Prostate gland (tissue), 2 donors: ENCODE data around the gene HOXC5. TPM values are rescaled to one million over a fixed set of nuclear protein-coding genes. Genes with fewer than 3 reads are reported as not detected.

ENCODE experiments used
- DNase-seq: peaks from one replicate; pipeline ENCODE4 v3.0.0-alpha.2; 2019; ENCODE audit warnings: low spot score
- H3K27ac ChIP-seq, 2 donors: fragments of 200-600 bp; sonication (generic); 2 replicates each; pipeline ENCODE4 v1.5.1; 2017 to 2019
- H3K27me3 ChIP-seq: fragments of 200-600 bp; sonication (generic); replicated peaks from 2 replicates; pipeline ENCODE4 v1.5.1; 2019; ENCODE audit not compliant: insufficient read depth
- H3K36me3 ChIP-seq, 2 donors: fragments of 200-600 bp; sonication (generic); 1 replicate in 1 of 2; 2 replicates in 1 of 2; pipeline versions ENCODE4 v1.5.1 to v1.8.1; 2017 to 2019
- H3K4me1 ChIP-seq: fragments of 200-600 bp; sonication (generic); replicated peaks from 2 replicates; pipeline ENCODE4 v1.5.1; 2019
- H3K4me3 ChIP-seq, 2 donors: fragments of 200-600 bp; sonication (generic); 2 replicates each; pipeline ENCODE4 v1.5.1; 2017 to 2019
- H3K9me3 ChIP-seq: fragments of 200-600 bp; sonication (generic); 2 replicates; pipeline ENCODE4 v1.5.1; 2017
- POLR2A ChIP-seq: fragments of 450-650 bp; IDR thresholded peaks from one replicate; pipeline ENCODE4 v1.6.1; 2016; ENCODE audit warnings: antibody characterized with exemption, mild to moderate bottlenecking
- POLR2AphosphoS5 ChIP-seq: sonication (generic); formaldehyde crosslinking; IDR thresholded peaks from one replicate; pipeline ENCODE4 v1.6.1; 2017; ENCODE audit warnings: antibody characterized with exemption
- WGBS: methylation state at CpG from one replicate; pipeline ENCODE4 v1.1.5; 2018; 5-methylcytosine and 5-hydroxymethylcytosine counted together
- intact Hi-C: fragments of 100-400 bp; cut with DNase I; formaldehyde crosslinking; loops from one replicate; pipeline ENCODE4 v1.14.2; 2022
- total RNA-seq, 2 donors: library from RNA; depleted of rRNA; stranded (reverse); fragments of >200 nt; gene quantifications; one replicate each; pipeline ENCODE4 v1.1.0, GENCODE V29; 2016
- TF ChIP-seq, protein P1 (sequence below), 4 experiments: fragments of 200-600 bp in 2 of 4; fragments of 450-650 bp in 2 of 4; sonication (generic) in 2 of 4; IDR thresholded peaks; 1 replicate in 3 of 4; 2 replicates in 1 of 4; pipeline ENCODE4 v1.5.1; 2016 to 2019; ENCODE audit warnings: antibody characterized with exemption in 4 of 4, mild to moderate bottlenecking in 2 of 4, moderate library complexity in 2 of 4

The HOXC5 gene
- total RNA-seq, 2 donors from 2014 or later = 2.8 TPM; not detected in 1

DNA sequence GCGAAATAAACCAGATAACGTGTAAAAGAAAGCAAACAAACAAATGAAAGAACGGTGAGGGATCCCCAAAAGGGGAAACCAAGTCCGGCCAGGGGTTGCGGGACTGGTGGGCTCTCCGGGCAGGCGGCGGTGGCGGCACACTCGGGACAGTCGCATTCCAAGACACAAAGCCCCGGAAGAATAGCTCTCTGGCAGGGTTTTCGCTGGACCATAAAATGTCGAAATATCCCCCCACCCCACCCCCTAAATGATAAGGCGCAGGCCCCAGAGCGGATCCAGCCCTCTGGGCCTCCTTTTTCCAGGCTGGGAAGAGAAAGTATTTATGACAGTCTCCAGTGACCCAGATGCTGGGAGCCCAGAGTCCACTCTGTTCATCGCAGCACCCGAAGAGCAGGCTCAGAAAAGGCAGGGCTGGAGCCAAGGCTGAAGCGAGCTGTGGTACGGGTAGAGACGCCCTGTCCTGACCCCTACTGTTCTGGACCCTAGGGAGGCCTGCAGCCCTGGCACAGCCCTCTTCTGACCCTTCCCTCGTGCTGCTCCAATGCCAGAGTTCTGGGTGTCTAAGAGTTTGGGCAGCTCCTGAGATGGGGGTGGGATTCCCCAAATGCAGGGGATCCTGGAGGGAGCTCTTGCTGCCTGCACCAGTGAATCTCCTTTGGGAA, 26.2 kb upstream of the HOXC5 start:
- no peak for DNase-seq
- no peaks in the 10 kb centered on the region for H3K36me3 ChIP-seq
- 24% methylated on average over 22 of the region's 22 CpGs for WGBS
- intact Hi-C loops = loop anchor here (2.0 kb wide), 1 partner anchor 186 kb away; no protein-coding TSS in a partner anchor
- H3K9me3 ChIP-seq = no peaks in the 10 kb centered on the region
- H3K4me3 ChIP-seq = no peak overlapping the region
- H3K4me1 ChIP-seq = no peaks in the 10 kb centered on the region
- TF ChIP-seq POLR2A (no peak), POLR2AphosphoS5 (no peak)
- TF ChIP-seq, protein P1, sequence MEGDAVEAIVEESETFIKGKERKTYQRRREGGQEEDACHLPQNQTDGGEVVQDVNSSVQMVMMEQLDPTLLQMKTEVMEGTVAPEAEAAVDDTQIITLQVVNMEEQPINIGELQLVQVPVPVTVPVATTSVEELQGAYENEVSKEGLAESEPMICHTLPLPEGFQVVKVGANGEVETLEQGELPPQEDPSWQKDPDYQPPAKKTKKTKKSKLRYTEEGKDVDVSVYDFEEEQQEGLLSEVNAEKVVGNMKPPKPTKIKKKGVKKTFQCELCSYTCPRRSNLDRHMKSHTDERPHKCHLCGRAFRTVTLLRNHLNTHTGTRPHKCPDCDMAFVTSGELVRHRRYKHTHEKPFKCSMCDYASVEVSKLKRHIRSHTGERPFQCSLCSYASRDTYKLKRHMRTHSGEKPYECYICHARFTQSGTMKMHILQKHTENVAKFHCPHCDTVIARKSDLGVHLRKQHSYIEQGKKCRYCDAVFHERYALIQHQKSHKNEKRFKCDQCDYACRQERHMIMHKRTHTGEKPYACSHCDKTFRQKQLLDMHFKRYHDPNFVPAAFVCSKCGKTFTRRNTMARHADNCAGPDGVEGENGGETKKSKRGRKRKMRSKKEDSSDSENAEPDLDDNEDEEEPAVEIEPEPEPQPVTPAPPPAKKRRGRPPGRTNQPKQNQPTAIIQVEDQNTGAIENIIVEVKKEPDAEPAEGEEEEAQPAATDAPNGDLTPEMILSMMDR (IDR thresholded peaks at IDR 0.05) = no peak
- peaks cover 83% of the 10 kb centered on the region for H3K27me3 ChIP-seq
- H3K27ac ChIP-seq = no peak overlapping the region

DNA sequence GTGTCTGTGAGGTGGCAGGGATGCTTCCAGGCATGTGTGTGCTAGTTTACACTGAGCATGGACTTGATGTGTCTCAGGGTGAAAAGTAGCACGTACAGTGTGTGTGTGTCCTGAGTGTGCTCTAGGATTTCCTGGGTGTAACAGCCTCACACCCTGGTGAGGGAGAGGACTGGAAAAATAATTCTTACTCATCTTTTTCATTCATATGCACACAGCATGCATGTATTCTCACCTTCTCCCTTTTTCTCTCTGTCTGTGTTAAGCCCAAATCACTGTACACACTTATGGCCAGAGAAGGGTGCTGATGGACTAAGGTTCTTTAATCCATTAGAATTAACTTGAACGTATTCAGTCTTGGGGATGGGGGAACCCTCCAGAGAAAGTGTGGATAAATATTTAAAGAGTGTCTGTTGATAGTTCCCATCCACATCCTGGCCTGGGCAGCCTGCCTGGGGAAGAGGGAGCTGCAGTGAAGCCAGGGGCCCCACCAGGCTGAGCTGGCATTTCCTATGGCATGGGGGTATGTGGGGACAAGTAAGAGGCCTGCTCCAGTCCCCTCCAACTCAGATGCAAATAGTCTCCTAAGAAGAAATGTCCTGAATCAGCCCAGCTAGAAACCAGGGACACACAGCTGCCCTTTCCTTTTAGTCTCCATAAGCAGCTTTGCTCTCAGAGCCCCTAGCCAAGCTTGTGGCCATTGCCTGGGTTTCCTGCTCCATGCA, 25.2 kb upstream of the HOXC5 start:
- no peak overlapping the region for H3K27ac ChIP-seq
- no peaks in the 10 kb centered on the region for H3K36me3 ChIP-seq
- TF ChIP-seq, protein P1 (IDR thresholded peaks at IDR 0.05) = no peak
- TF ChIP-seq POLR2AphosphoS5 = no peak
- TF ChIP-seq POLR2A = no peak

DNA sequence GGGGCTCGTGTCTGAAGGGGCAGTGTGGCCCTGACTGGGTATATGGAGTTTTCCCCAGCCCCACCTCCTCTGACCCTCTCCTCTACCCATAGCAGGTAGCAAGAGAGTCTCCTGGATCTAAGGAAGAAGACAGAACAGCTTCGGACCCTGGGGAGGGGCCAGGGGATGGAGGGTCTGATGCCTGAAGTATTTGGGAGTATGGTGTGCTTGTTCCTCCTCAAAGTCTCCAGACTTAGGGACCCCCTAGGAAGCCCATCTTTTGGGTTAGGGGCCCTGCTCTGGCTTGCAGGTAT, 24.6 kb upstream of the HOXC5 start:
- peaks cover 80% of the 10 kb centered on the region for H3K27me3 ChIP-seq

More for the DNA sequence above, 25.2 kb upstream of the HOXC5 start:
- H3K27me3 ChIP-seq = peaks cover 80% of the 10 kb centered on the region
- H3K4me1 ChIP-seq = no peaks in the 10 kb centered on the region
- no peak overlapping the region for H3K4me3 ChIP-seq
- intact Hi-C loops = loop anchor here (2.0 kb wide), 1 partner anchor 185 kb away; no protein-coding TSS in a partner anchor
- no peaks in the 10 kb centered on the region for H3K9me3 ChIP-seq
- no peak for DNase-seq
- WGBS = 51% methylated on average over 2 of the region's 2 CpGs

DNA sequence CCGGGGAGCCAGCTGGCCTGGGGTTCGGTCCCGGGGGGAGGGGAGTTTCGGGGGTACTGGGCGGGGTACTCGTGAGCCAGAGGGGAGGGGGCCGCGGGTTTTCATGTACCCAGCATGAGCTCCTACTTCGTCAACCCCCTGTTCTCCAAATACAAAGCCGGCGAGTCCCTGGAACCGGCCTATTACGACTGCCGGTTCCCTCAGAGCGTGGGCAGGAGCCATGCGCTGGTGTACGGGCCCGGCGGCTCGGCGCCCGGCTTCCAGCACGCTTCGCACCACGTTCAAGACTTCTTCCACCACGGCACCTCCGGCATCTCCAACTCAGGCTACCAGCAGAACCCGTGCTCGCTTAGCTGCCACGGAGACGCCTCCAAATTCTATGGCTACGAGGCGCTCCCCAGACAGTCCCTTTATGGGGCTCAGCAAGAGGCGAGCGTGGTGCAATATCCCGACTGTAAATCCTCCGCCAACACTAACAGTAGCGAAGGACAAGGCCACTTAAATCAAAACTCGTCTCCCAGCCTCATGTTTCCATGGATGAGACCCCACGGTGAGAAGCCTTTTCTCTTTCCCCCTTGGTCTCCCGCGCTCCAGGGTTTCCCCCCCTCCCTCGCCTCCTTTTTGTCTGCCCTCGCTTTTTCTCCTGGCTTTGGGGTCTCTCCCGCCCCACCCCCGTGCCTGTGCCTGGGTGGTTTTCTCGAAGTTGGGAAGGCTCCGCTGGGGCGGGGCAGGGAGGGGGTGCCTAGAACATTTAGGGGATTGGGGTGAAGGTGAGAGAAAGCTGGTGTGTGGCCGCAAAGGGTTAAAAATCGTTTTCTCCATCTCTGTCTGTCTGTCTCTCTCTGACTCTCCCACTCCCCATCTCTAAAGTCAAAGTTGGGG, 23.4 kb upstream of the HOXC5 start:
- Histone ChIP-seq H3K27me3 (peaks cover 79% of the 10 kb centered on the region), H3K36me3 (no peaks in the 10 kb centered on the region), H3K4me3 (no peak overlapping the region), H3K9me3 (no peaks in the 10 kb centered on the region), H3K27ac (no peak overlapping the region), H3K4me1 (no peaks in the 10 kb centered on the region)
- 3% methylated on average over 49 of the region's 51 CpGs for WGBS
- intact Hi-C loops = no loop called here
- DNase-seq = no peak
- TF ChIP-seq POLR2AphosphoS5 = no peak
- TF ChIP-seq, protein P1 (IDR thresholded peaks at IDR 0.05) = no peak
- no peak for TF ChIP-seq POLR2A

More for the DNA sequence above, 24.6 kb upstream of the HOXC5 start:
- intact Hi-C loops = no loop called here
- WGBS = 48% methylated on average over 2 of the region's 2 CpGs
- no peak for DNase-seq
- Histone ChIP-seq H3K36me3 (no peaks in the 10 kb centered on the region), H3K27ac (no peak overlapping the region), H3K4me1 (no peaks in the 10 kb centered on the region), H3K4me3 (no peak overlapping the region), H3K9me3 (no peaks in the 10 kb centered on the region)
- TF ChIP-seq, protein P1 (IDR thresholded peaks at IDR 0.05) = no peak
- TF ChIP-seq POLR2AphosphoS5 (no peak), POLR2A (no peak)
